ENCODE measurements around the gene RBM20.
"Not testable (repeated sequence)": the region's sequence is repeated elsewhere in the genome, so short reads cannot be mapped to it uniquely, and the experiment has no call there.

The RBM20 gene

DNA sequence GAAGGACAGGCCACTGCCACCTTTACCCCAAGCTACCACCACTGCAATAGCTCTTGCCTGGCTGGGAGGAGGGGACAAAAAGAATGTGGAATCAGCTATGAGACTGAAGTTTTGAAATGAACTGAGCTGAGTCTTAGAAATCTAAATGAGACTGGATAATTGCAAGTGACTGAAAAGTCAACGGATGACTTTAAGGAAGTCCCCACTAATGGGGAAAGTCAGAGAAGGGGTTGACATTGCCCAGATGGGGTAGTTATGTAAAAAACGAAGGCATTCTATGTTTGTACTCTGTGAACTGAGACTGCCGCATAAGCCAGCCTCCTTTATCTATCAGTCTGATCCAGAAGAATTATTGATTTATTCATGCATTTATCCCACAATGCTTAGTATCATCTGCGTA, 67.2 kb downstream of the RBM20 start:
- Histone ChIP-seq H3K9me3 (ENCODE audit: low read length) (no peaks in the 10 kb centered on the region), H3K27ac (ENCODE audit: low read depth, low read length) (no peak overlapping the region), H3K27me3 (ENCODE audit: control insufficient read depth in 1 of 2, insufficient read depth in 2 of 2, low read length in 2 of 2) (no peaks in the 10 kb centered on the region), H3K4me1 (ENCODE audit: insufficient read depth, low read length) (peaks cover 11% of the 10 kb centered on the region), H3K36me3 (ENCODE audit: insufficient read depth, low read length) (no peaks in the 10 kb centered on the region), H3K4me3 (ENCODE audit: low read depth in 1 of 2, low read length in 2 of 2) (no peak overlapping the region), H3K9ac (ENCODE audit: low read length) (no peak overlapping the region)

DNA sequence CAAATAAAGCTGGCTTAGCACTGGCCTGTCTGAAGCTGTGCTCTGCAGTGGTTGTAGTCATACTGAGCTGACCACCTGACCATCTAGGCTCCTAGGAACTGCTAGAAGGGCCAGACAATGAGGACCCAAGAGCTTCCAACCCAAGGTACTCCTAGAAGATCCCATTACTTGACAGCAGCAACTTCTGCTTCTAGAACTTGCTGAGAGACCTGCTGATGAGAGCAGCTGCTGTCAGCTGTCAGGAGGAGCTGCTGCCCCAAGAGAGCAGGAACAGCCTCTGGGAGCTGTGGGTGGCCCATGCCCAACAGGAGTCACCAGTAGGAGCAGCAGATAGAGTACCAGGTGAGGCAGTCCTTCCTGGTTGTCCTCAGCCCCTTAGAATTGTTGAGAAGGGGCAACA, 70.2 kb downstream of the RBM20 start:
- Histone ChIP-seq H3K9me3 (ENCODE audit: low read length) (no peaks in the 10 kb centered on the region), H3K27ac (ENCODE audit: low read depth, low read length) (no peak overlapping the region), H3K4me1 (ENCODE audit: insufficient read depth, low read length) (no peaks in the 10 kb centered on the region), H3K27me3 (ENCODE audit: control insufficient read depth in 1 of 2, insufficient read depth in 2 of 2, low read length in 2 of 2) (no peaks in the 10 kb centered on the region), H3K9ac (ENCODE audit: low read length) (no peak overlapping the region), H3K36me3 (ENCODE audit: insufficient read depth, low read length) (no peaks in the 10 kb centered on the region), H3K4me3 (ENCODE audit: low read depth in 1 of 2, low read length in 2 of 2) (no peak overlapping the region)

DNA sequence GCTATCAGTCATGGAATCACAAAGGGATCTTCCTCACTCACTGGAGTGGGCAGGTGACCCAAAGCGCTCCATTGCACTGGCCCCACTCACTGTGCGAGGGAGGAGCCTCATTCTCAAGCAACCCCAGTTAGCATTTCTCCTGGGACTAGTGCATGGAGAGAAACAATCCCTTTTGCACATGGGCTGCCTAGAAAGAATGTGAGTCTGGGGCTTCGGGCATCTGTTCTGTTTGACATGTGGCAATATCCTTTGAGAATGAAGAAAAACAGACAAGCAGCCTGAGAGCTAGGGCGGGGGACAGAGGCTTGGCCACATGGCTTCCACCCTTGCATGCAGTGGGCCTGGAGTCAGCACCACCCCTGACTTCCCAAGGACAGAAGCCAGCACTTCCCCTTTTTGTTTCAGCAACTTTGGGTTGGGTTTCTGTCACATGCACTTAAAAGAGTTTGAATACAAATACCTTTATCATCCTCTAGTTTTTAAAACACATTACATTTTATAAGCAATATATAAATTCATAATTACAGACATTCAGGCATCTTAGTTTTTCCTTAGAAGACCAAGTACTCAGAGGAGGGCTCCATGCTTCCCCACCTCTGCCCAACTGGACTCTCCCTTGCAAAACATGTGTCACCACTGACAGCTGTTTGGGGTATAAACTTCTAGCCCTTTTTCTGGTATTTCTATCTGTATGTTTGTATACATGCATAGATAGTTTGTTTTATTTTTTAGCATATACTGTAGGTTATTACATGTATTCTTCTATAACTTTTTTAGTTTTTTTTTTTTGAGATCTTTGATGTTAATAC, 73.8 kb downstream of the RBM20 start:
- no peak overlapping the region for H3K27ac ChIP-seq (ENCODE audit: low read depth, low read length)
- no peaks in the 10 kb centered on the region for H3K27me3 ChIP-seq (ENCODE audit: control insufficient read depth in 1 of 2, insufficient read depth in 2 of 2, low read length in 2 of 2)
- H3K9ac ChIP-seq (ENCODE audit: low read length), result no peak overlapping the region
- no peaks in the 10 kb centered on the region for H3K9me3 ChIP-seq (ENCODE audit: low read length)
- no peaks in the 10 kb centered on the region for H3K36me3 ChIP-seq (ENCODE audit: insufficient read depth, low read length)
- H3K4me3 ChIP-seq (ENCODE audit: low read depth in 1 of 2, low read length in 2 of 2), result no peak overlapping the region
- H3K4me1 ChIP-seq (ENCODE audit: insufficient read depth, low read length), result no peaks in the 10 kb centered on the region

DNA sequence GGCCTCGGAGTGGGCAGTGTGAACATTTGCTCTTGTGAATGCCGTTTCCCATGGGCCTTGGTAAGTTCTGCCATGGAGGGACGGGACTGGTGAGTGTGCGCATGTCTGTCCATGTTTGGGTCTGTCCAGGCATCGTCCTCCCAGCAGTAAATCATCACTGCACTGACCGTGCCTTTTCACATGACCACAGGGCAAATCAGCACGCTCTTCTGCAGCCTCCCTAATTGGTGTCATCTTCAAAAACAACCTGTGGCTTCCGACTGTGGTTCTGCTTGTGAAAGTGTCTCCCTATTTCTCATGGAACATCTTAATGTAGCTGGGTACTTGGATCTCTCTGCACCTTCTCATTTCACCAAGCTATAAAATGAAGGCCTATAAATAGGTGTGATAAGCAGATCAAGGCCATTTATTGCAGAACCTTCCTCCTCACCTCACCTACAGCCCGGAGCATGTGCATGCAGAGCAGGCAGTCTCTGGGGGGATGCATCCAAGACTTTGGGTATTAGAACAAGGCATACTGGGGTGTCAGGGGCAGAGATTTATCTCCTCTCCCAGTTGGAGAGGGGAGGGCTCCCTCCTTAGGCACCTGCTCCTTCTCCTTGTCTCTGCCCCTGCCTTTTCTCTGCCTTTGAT, 77.4 kb downstream of the RBM20 start:
- H3K27ac ChIP-seq (ENCODE audit: low read depth, low read length), result no peak overlapping the region
- H3K9ac ChIP-seq (ENCODE audit: low read length), result no peak overlapping the region
- no peaks in the 10 kb centered on the region for H3K9me3 ChIP-seq (ENCODE audit: low read length)
- no peaks in the 10 kb centered on the region for H3K36me3 ChIP-seq (ENCODE audit: insufficient read depth, low read length)
- H3K4me3 ChIP-seq (ENCODE audit: low read depth in 1 of 2, low read length in 2 of 2), result no peak overlapping the region
- no peaks in the 10 kb centered on the region for H3K4me1 ChIP-seq (ENCODE audit: insufficient read depth, low read length)
- no peaks in the 10 kb centered on the region for H3K27me3 ChIP-seq (ENCODE audit: control insufficient read depth in 1 of 2, insufficient read depth in 2 of 2, low read length in 2 of 2)

DNA sequence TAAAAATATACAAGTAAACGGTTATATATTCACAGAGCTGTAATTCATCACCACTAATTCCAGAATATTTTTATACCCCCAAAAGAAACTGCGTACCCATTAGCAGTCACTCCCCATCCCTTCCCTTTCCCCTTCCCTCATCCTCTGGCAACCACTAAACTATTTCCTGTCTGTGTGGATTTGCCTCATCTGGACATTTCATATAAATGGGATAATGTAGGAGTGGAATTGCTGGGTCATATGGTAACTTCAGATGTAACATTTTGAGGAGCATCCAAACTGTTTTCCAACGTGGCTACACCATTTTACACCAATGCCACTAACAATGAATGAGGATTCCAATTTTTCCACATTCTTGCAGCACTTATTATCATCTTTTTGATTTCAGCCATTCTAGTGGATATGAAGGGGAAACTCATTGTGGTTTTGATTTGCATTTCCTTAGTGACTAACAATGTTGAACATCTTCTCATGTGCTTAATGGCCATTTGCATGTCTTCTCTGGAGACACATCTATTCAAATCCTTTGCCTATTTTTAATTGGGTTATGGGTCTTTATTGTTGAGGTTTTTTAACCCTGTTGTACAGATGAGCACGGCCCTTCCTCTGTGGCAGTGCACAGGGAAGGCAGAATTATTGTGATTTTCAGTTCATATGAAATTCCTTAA, 79.2 kb downstream of the RBM20 start:
- Histone ChIP-seq H3K27me3 (ENCODE audit: control insufficient read depth in 1 of 2, insufficient read depth in 2 of 2, low read length in 2 of 2) (no peaks in the 10 kb centered on the region), H3K36me3 (ENCODE audit: insufficient read depth, low read length) (no peaks in the 10 kb centered on the region), H3K4me1 (ENCODE audit: insufficient read depth, low read length) (no peaks in the 10 kb centered on the region), H3K27ac (ENCODE audit: low read depth, low read length) (no peak overlapping the region), H3K4me3 (ENCODE audit: low read depth in 1 of 2, low read length in 2 of 2) (no peak overlapping the region), H3K9me3 (ENCODE audit: low read length) (no peaks in the 10 kb centered on the region), H3K9ac (ENCODE audit: low read length) (no peak overlapping the region)

DNA sequence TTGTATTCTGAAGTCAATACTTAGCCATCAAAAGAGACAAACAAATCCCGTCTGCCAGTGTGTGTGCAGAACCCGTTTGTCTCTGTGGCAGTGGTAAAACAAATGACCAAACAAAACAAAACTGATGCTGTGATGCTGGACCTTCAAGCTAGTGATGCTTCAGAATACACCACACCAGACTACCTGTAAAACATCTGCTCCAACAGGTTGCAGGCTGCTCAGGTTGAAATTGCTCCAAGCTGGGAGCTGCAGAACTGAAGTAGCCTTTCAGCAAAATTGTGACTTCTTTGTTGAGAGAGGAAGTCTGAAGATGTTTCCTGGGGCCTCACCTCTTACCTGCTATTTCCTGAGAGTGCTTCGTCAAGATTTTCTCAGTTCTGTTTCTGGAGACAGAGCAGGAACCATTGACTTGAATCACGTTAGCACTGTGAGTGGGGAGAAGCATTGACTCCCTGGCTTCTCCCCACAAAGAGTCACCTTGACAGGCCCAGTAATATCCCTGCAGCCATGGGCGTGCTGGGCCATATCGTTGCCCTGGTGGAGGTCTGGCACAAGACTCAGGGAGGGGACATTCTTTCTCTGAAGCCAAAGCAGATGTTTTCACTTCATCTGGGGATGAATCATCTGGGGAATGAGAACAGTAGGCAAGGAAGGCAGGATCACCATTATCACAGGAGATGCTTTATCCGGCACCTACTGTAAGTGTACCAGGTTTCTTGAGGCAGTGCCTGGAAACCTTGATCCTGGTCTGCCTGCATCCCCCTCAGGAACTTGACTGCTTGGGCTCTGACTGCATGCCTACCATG, 80.2 kb downstream of the RBM20 start:
- Histone ChIP-seq H3K27me3 (ENCODE audit: control insufficient read depth in 1 of 2, insufficient read depth in 2 of 2, low read length in 2 of 2) (no peaks in the 10 kb centered on the region), H3K9ac (ENCODE audit: low read length) (no peak overlapping the region), H3K4me3 (ENCODE audit: low read depth in 1 of 2, low read length in 2 of 2) (no peak overlapping the region), H3K36me3 (ENCODE audit: insufficient read depth, low read length) (no peaks in the 10 kb centered on the region), H3K4me1 (ENCODE audit: insufficient read depth, low read length) (no peaks in the 10 kb centered on the region), H3K9me3 (ENCODE audit: low read length) (no peaks in the 10 kb centered on the region), H3K27ac (ENCODE audit: low read depth, low read length) (no peak overlapping the region)

DNA sequence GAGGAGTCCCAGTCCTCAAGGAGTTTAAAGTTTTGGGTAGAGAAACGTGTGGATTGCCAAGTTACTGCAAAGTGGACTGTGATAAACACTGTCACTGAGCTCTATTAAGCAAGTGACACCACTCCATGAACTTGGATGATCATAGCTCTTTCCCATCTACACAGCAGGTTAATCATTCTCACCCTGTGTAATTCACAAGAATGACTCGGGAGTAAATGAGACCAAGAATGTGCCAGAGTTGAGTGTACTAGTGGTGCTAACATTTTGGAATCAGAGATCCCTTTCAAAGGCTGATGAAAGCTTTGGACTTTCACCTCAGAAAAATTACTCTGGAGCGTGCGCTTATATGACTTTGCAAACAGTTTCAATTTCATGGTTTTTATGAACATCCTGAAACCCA, 80.8 kb downstream of the RBM20 start:
- no peaks in the 10 kb centered on the region for H3K9me3 ChIP-seq (ENCODE audit: low read length)
- no peaks in the 10 kb centered on the region for H3K4me1 ChIP-seq (ENCODE audit: insufficient read depth, low read length)

DNA sequence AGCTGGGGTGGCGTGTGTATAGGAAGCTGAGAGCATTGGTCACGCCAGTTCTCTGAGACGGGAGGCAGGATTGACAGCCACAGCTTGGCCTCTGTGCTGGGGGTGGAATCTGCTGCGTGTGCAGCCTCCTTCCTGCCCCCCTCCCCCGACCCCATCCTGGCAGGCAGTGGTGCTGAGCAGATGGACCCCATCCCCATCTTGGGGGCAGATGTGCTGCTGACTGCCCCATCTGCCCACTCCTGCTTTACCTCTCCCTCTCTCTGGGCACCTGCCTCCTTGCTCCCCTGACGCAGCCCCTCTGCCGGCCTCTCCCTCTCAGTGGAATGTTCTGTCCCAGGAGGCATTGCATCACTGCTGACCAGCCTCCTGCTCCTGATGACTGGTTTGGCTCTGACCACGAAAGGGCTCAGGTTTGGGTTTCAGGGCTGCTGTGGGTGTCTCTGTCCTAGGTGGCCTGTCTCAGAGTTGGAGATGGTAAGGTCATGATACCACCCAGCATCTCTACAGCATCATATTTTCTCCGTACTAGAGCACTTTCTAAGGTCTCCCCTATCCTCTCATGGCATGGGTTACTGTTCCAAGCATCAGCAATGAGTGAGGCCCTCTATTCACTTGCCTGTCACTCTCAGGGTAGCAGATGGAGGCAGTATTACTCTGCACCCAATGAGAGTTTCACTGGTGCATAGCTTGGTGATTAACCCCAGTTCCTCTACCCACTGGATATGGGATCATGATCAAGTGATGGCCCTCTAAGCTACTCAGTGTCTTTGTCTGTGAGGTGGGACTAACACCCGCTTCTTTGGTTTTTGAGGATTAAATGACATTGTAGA, 81.9 kb downstream of the RBM20 start:
- Histone ChIP-seq H3K9me3 (ENCODE audit: low read length) (no peaks in the 10 kb centered on the region), H3K4me3 (ENCODE audit: low read depth in 1 of 2, low read length in 2 of 2) (no peak overlapping the region), H3K9ac (ENCODE audit: low read length) (no peak overlapping the region), H3K27me3 (ENCODE audit: control insufficient read depth in 1 of 2, insufficient read depth in 2 of 2, low read length in 2 of 2) (no peaks in the 10 kb centered on the region), H3K4me1 (ENCODE audit: insufficient read depth, low read length) (no peaks in the 10 kb centered on the region), H3K36me3 (ENCODE audit: insufficient read depth, low read length) (no peaks in the 10 kb centered on the region), H3K27ac (ENCODE audit: low read depth, low read length) (no peak overlapping the region)

More for the DNA sequence above, 80.8 kb downstream of the RBM20 start:
- H3K9ac ChIP-seq (ENCODE audit: low read length), result no peak overlapping the region
- no peak overlapping the region for H3K27ac ChIP-seq (ENCODE audit: low read depth, low read length)
- no peaks in the 10 kb centered on the region for H3K27me3 ChIP-seq (ENCODE audit: control insufficient read depth in 1 of 2, insufficient read depth in 2 of 2, low read length in 2 of 2)
- H3K36me3 ChIP-seq (ENCODE audit: insufficient read depth, low read length), result no peaks in the 10 kb centered on the region
- no peak overlapping the region for H3K4me3 ChIP-seq (ENCODE audit: low read depth in 1 of 2, low read length in 2 of 2)

DNA sequence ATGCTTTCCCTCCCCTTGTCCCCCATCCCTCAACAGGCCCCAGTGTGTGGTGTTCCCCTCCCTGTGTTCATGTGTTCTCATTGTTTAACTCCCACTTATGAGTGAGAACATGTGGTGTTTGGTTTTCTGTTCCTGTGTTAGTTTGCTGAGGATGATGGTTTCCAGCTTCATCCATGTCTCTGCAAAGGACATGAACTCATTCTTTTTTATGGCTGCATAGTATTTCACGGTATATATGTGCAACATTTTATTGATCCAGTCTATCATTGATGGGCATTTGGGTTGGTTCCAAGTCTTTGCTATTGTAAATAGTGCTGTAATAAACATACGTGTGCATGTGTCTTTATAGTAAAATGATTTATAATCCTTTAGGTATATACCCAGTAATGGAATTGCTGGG, 83.6 kb downstream of the RBM20 start:
- not testable (repeated sequence) for H3K9me3 ChIP-seq (ENCODE audit: low read length); H3K27ac ChIP-seq (ENCODE audit: low read depth, low read length); H3K4me3 ChIP-seq (ENCODE audit: low read depth in 1 of 2, low read length in 2 of 2); H3K4me1 ChIP-seq (ENCODE audit: insufficient read depth, low read length); H3K36me3 ChIP-seq (ENCODE audit: insufficient read depth, low read length); H3K27me3 ChIP-seq (ENCODE audit: control insufficient read depth in 1 of 2, insufficient read depth in 2 of 2, low read length in 2 of 2); H3K9ac ChIP-seq (ENCODE audit: low read length)

DNA sequence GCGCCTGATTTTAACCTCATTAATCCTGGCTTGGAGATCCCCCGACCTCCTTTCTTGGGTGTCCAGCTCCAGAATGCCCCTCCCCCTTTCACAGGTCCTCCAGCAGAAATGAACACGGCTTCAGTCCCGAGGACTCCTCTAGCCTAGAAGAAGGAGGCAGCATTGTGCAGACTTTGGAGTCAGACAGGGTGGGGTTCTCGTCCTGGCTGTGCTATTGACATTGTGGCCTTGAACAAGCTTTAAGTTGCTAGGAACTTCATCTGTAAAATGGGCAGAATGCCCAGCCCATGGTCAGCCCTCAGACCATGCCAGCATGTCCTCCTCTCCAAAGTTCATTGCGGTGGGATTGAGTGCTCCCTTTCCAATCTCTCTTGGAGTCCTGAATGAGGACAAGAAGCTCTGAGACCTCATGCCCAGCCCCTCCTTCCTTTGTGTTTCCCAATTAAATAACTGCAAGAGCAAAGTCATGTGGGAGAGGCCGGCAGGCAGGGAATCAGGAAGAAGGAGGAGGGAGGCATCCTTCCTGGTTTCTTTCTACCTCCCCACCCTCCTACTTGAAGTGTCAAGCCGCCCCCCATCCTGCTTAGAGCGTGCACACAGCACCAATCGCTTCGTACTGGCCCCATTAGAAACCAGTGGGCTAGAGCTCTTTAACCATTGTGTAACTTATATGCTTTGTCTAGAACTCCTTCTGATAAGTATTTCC, 86.4 kb downstream of the RBM20 start:
- Histone ChIP-seq H3K27ac (ENCODE audit: low read depth, low read length) (no peak overlapping the region), H3K4me1 (ENCODE audit: insufficient read depth, low read length) (no peaks in the 10 kb centered on the region), H3K36me3 (ENCODE audit: insufficient read depth, low read length) (no peaks in the 10 kb centered on the region), H3K4me3 (ENCODE audit: low read depth in 1 of 2, low read length in 2 of 2) (no peak overlapping the region), H3K27me3 (ENCODE audit: control insufficient read depth in 1 of 2, insufficient read depth in 2 of 2, low read length in 2 of 2) (no peaks in the 10 kb centered on the region), H3K9me3 (ENCODE audit: low read length) (no peaks in the 10 kb centered on the region), H3K9ac (ENCODE audit: low read length) (no peak overlapping the region)
